ENCODE results near the gene TRPM5. TPM values are rescaled to one million over a fixed set of nuclear protein-coding genes. Genes with fewer than 3 reads are reported as not detected.

The TRPM5 gene
- total and polyA plus RNA-seq, 7 donors, result 0.60 to 2.8 TPM; not detected in 5

- Histone ChIP-seq H3K36me3 (no peaks in the 10 kb centered on the region), H3K4me3 (no peak overlapping the region), H3K27ac (no peak overlapping the region), H3K9me3 (no peaks in the 10 kb centered on the region), H3K27me3 (peaks cover 12 to 73% (median 36%) of the 10 kb centered on the region in 3 donors), H3K4me1 (peaks cover 0 to 15% (median 3%) of the 10 kb centered on the region in 4 donors)
- no peak for DNase-seq
- 88 to 90% methylated on average over 26 of the region's 26 CpGs for WGBS, 2 donors
- intact Hi-C loops (cut with DNase I), result no loop called here
- TF ChIP-seq POLR2AphosphoS5 (IDR thresholded peaks at IDR 0.05) (no peak), POLR2A (IDR thresholded peaks at IDR 0.05) (no peak), EP300 (IDR thresholded peaks at IDR 0.05) (no peak), CTCF (IDR thresholded peaks at IDR 0.05) (no peak)
These were observed 5.4 kb upstream of the TRPM5 start for GRCh38 chr11:2449548-2450320.

GRCh38 chr11:2448661-2449547 lies 4.6 kb upstream of the TRPM5 start:
- DNase-seq, result no peak
- H3K4me1 ChIP-seq, result peaks cover 0 to 15% (median 4%) of the 10 kb centered on the region in 4 donors
- peaks cover 16 to 81% (median 42%) of the 10 kb centered on the region in 3 donors for H3K27me3 ChIP-seq
- no peaks in the 10 kb centered on the region for H3K9me3 ChIP-seq
- 93 to 95% methylated on average over 21 of the region's 21 CpGs for WGBS, 2 donors
- no peaks in the 10 kb centered on the region for H3K36me3 ChIP-seq
- no peak overlapping the region for H3K27ac ChIP-seq
- no peak for TF ChIP-seq EP300 (IDR thresholded peaks at IDR 0.05)
- no peak for TF ChIP-seq CTCF (IDR thresholded peaks at IDR 0.05)
- no peak for TF ChIP-seq POLR2A (IDR thresholded peaks at IDR 0.05)
- TF ChIP-seq POLR2AphosphoS5 (IDR thresholded peaks at IDR 0.05), result no peak
- intact Hi-C loops (cut with DNase I), result no loop called here
- H3K4me3 ChIP-seq, result no peak overlapping the region

- no peaks in the 10 kb centered on the region for H3K36me3 ChIP-seq
- intact Hi-C loops (cut with DNase I), result no loop called here
- peaks cover 0 to 15% (median 4%) of the 10 kb centered on the region in 4 donors for H3K4me1 ChIP-seq
- WGBS, 2 donors, result 80 to 88% methylated on average over 10 of the region's 10 CpGs
- no peak overlapping the region for H3K27ac ChIP-seq
- no peak overlapping the region for H3K4me3 ChIP-seq
- no peak for DNase-seq
- peaks cover 18 to 89% (median 50%) of the 10 kb centered on the region in 3 donors for H3K27me3 ChIP-seq
- TF ChIP-seq EP300 (IDR thresholded peaks at IDR 0.05), result no peak
- H3K9me3 ChIP-seq, result no peaks in the 10 kb centered on the region
These were observed 3.8 kb upstream of the TRPM5 start for GRCh38 chr11:2447951-2448650.

GRCh38 chr11:2447253-2447950 lies 3.1 kb upstream of the TRPM5 start:
- no peak overlapping the region for H3K4me3 ChIP-seq
- DNase-seq, result no peak
- TF ChIP-seq EP300 (IDR thresholded peaks at IDR 0.05) (no peak), CTCF (IDR thresholded peaks at IDR 0.05) (no peak), POLR2A (IDR thresholded peaks at IDR 0.05) (no peak), POLR2AphosphoS5 (IDR thresholded peaks at IDR 0.05) (no peak)
- no peak overlapping the region for H3K27ac ChIP-seq
- 63 to 71% methylated on average over 12 of the region's 12 CpGs for WGBS, 2 donors
- no peaks in the 10 kb centered on the region for H3K36me3 ChIP-seq
- peaks cover 0 to 15% (median 4%) of the 10 kb centered on the region in 4 donors for H3K4me1 ChIP-seq
- peaks cover 18 to 87% (median 53%) of the 10 kb centered on the region in 3 donors for H3K27me3 ChIP-seq
- no peaks in the 10 kb centered on the region for H3K9me3 ChIP-seq
- intact Hi-C loops (cut with DNase I), result no loop called here

All from sigmoid colon (tissue), 7 donors.